Activated CD8-positive, alpha-beta memory T cell treated with anti-CD3 and anti-CD28 coated beads, Interleukin-2, amount 10 ng/mL, durations not matched to agents 7 days and 5 days (primary cell): Measurements from ENCODE around the gene LRSAM1. TPM values are rescaled to one million over a fixed set of nuclear protein-coding genes. Genes with fewer than 3 reads are reported as not detected.
A peak's percentile ranks its signal among the peaks of the same experiment; 100 is the strongest.

Source experiments
- ATAC-seq: fragments of 150-1000 bp; cut with Tn5 transposase; one replicate; pipeline ENCODE4 v1.10.0; 2021; ENCODE audit warnings: moderate library complexity
- CTCF ChIA-PET: fragments of 350-600 bp; sonication (Branson Sonifier 250); formaldehyde crosslinking; loops from one replicate; lab custom pipeline; 2021; ENCODE audit warnings: antibody characterized with exemption; lab: Charles Lee
- DNase-seq: peaks from one replicate; pipeline ENCODE4 v3.0.0-alpha.2; 2020
- H3K27ac Mint-ChIP-seq: one replicate; pipeline ENCODE4 v1.8.0; 2021; ENCODE audit warnings: mild to moderate bottlenecking, mixed read lengths
- H3K27me3 Mint-ChIP-seq: one replicate; pipeline ENCODE4 v1.8.0; 2021; ENCODE audit warnings: mixed read lengths
- H3K36me3 Mint-ChIP-seq: one replicate; pipeline ENCODE4 v1.8.0; 2021; ENCODE audit warnings: mild to moderate bottlenecking, mixed read lengths
- H3K4me1 Mint-ChIP-seq: one replicate; pipeline ENCODE4 v1.8.0; 2021; ENCODE audit warnings: mixed read lengths
- H3K4me3 Mint-ChIP-seq: one replicate; pipeline ENCODE4 v1.8.0; 2021; ENCODE audit warnings: mild to moderate bottlenecking, moderate library complexity, mixed read lengths
- H3K9me3 Mint-ChIP-seq: one replicate; pipeline ENCODE4 v1.8.0; 2022; ENCODE audit warnings: low read depth, mixed read lengths
- total RNA-seq, 2 experiments: library from RNA; stranded (reverse); gene quantifications; one replicate each; pipeline ENCODE4 v1.2.3, GENCODE V29; 2021

Gene LRSAM1
- total RNA-seq, 2 experiments from 2014 or later, result 25.5 to 27.7 TPM

DNA sequence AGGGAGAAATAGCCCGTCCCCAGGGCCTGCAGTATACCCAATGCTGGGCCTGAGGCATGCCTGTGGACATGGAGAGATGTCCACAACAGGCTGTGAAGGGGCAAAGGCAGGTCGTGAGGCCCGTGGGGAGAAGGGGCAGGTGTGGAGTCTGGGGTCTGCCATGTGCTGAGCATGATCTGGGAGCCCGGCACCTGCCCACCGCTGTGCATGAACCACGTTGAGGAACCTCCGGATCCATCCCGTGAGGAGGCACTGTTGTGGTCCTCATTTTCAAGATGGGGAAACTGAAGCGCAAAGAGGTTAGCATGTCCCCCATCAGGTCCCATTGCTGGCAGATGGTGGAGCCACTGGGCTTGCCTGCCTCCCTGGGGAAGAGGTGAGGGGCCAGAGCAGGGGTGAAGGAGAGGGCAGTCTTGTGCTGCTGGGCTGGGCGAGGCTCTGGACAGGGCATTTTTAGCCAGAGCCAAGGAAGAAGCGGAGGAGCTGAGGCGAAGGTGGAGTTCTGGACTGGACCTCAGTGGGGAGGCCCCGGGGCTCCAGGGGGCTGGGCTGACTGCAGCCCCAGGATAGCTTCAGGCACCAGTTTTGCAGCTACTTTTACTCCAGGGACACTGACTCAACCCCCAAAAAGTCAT lies 46.5 kb downstream of the LRSAM1 start:
- no peak for DNase-seq
- H3K4me1 Mint-ChIP-seq, result peaks cover 6% of the 10 kb centered on the region
- no peak overlapping the region for H3K27ac Mint-ChIP-seq
- H3K27me3 Mint-ChIP-seq, result no peaks in the 10 kb centered on the region
- no peaks in the 10 kb centered on the region for H3K9me3 Mint-ChIP-seq
- H3K4me3 Mint-ChIP-seq, result no peak overlapping the region
- CTCF ChIA-PET, result interaction anchor here (1.5 kb wide), 1 partner anchor 28 kb away, joined by 4 read pairs; no protein-coding TSS in a partner anchor
- no peaks in the 10 kb centered on the region for H3K36me3 Mint-ChIP-seq
- no peak for ATAC-seq

DNA sequence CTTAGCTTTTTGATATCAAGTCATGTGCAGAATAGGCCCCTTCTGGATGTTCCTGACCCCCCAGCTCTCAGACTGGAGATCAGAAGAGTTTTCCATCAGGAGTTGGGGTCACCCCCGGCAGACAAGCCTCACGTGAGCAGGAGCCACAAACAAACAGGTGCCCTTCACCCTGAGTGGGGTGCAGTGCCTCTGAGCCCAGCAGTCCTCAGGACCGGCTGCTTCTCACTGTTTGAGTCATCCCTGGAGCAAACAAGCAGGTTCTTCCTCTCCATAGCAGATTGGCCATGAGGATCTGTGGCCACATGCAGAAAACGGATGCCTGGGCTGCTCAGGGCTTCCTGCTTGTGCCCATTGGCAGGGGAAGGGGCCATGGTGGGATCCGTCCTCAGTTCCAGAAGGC lies 47.0 kb downstream of the LRSAM1 start:
- DNase-seq (no peak), ATAC-seq (no peak)
- H3K4me1 Mint-ChIP-seq, result peaks cover 6% of the 10 kb centered on the region
- H3K4me3 Mint-ChIP-seq, result no peak overlapping the region
- H3K9me3 Mint-ChIP-seq, result no peaks in the 10 kb centered on the region
- no peak overlapping the region for H3K27ac Mint-ChIP-seq
- H3K36me3 Mint-ChIP-seq, result no peaks in the 10 kb centered on the region
- H3K27me3 Mint-ChIP-seq, result no peaks in the 10 kb centered on the region
- CTCF ChIA-PET, result interaction anchor here (1.5 kb wide), 1 partner anchor 28 kb away, joined by 4 read pairs; no protein-coding TSS in a partner anchor

DNA sequence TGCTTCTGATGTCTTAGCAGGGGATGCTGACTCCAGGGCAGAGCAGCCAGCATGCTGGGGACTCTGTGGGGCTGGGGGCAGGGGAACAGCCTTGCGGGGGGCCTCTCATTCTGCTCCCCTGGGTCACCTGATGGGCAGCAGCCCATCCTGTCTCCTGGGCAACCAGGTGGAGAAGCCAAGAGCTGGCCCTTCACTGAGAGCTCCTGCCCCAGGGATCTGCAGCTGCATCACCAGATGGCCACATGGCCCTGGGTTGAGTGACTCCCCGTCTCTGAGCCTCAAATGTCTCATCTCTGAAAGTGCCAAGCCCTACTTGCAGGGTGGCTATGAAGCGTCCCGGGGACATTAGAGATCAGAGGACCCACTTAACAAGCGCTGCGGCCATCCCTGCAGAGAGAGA lies 49.1 kb downstream of the LRSAM1 start:
- H3K27me3 Mint-ChIP-seq, result no peaks in the 10 kb centered on the region
- no peak overlapping the region for H3K4me3 Mint-ChIP-seq
- CTCF ChIA-PET, result interaction anchor here (1.2 kb wide), 1 partner anchor 234 kb away, joined by 5 read pairs; the partner anchor contains the start of gene TOR2A
- H3K27ac Mint-ChIP-seq, result no peak overlapping the region
- no peaks in the 10 kb centered on the region for H3K36me3 Mint-ChIP-seq
- ATAC-seq (no peak), DNase-seq (no peak)
- H3K9me3 Mint-ChIP-seq, result no peaks in the 10 kb centered on the region
- H3K4me1 Mint-ChIP-seq, result peaks cover 7% of the 10 kb centered on the region

DNA sequence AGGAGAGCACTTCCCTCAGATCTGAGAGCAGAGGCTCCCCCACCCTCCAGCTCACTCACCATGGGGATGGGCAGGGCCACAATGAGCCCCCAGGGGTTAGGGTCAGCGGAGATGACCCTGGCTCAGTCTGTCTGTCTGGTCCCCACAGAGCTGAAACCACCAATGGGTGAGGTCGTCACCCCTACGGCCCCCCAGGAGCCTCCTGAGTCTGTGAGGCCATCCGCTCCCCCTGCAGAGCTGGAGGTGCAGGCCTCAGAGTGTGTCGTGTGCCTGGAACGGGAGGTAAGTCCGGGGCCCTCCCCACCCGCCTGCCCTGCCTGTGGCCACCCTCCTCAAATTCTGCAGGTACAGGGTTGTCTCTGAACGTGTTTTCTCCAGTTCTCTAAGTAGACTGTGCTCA lies 49.6 kb downstream of the LRSAM1 start:
- Mint-ChIP-seq H3K4me3 (no peak overlapping the region), H3K27ac (no peak overlapping the region), H3K4me1 (peaks cover 5% of the 10 kb centered on the region), H3K9me3 (no peaks in the 10 kb centered on the region), H3K36me3 (no peaks in the 10 kb centered on the region), H3K27me3 (no peaks in the 10 kb centered on the region)
- ATAC-seq (no peak), DNase-seq (no peak)
- CTCF ChIA-PET, result interaction anchor here (1.2 kb wide), 1 partner anchor 234 kb away, joined by 5 read pairs; the partner anchor contains the start of gene TOR2A

DNA sequence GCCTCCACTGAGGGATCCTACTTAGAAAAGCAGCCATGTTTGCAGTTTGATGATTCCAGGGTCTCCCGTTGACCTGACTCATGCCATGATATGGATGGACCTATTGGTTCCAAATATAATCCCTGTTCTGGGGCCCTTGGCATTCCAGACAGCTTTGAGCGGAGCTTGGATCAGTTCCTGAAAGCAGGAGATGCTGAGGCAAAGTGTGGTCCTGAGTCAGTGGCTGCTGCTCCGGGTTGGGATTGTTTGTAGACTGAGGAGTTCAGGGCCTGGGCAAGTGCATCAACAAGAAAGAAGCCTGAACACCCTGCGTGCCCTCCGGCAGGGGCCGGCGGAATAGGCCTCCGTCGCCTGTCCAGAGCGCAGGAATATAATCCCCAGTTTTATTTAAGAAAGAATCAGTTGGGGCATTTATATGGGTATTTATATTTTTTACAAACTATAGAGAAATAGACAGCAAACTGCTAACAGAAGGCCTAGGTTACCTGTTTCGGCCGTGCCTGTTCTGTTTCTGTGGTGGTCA lies 50.6 kb downstream of the LRSAM1 start:
- Mint-ChIP-seq H3K27me3 (no peaks in the 10 kb centered on the region), H3K4me1 (peaks cover 3% of the 10 kb centered on the region), H3K27ac (no peak overlapping the region), H3K4me3 (no peak overlapping the region), H3K9me3 (no peaks in the 10 kb centered on the region), H3K36me3 (no peaks in the 10 kb centered on the region)
- CTCF ChIA-PET, result interaction anchor here (4.1 kb wide), 1 partner anchor 84 kb away, joined by 93 read pairs; no protein-coding TSS in a partner anchor
- no peak for DNase-seq
- no peak for ATAC-seq

DNA sequence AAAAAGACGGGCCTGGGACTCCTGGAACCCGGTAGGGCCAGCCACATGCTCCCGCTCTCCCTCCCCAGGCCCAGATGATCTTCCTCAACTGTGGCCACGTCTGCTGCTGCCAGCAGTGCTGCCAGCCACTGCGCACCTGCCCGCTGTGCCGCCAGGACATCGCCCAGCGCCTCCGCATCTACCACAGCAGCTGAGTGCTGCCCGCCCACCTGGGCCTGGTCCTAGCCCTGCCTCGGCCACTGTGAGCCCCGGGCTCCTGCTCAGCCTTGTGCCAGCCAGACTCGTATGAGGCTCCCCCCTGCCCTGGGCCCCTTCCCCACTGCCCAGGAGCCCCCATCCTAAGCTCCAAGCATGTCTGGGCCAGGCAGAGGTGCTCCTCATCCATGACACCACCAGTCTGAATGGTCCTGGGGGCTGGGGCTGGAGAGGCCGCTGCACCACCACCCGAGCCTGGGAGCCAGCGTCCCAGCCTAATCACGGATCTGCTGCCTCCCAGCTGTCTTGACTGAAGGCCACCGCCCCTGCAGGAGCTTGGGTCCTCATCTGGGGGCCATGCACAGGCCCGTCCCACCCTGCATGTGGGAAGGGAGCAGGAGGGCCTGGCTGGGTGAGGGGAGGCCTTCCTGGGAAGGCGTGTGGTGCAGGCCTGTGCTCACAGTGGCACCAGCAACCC lies 51.5 kb downstream of the LRSAM1 start:
- CTCF ChIA-PET, result interaction anchor here (0.7 to 4.1 kb wide), 11 partner anchors 9 to 231 kb away, joined by 3 to 93 read pairs (median 4); partner anchors contain the start of genes SLC2A8, STXBP1 and TOR2A
- no peaks in the 10 kb centered on the region for H3K9me3 Mint-ChIP-seq
- H3K4me1 Mint-ChIP-seq, result peaks cover 6% of the 10 kb centered on the region
- H3K27ac Mint-ChIP-seq, result no peak overlapping the region
- no peak overlapping the region for H3K4me3 Mint-ChIP-seq
- DNase-seq (no peak), ATAC-seq (no peak)
- H3K36me3 Mint-ChIP-seq, result no peaks in the 10 kb centered on the region
- H3K27me3 Mint-ChIP-seq, result no peaks in the 10 kb centered on the region

DNA sequence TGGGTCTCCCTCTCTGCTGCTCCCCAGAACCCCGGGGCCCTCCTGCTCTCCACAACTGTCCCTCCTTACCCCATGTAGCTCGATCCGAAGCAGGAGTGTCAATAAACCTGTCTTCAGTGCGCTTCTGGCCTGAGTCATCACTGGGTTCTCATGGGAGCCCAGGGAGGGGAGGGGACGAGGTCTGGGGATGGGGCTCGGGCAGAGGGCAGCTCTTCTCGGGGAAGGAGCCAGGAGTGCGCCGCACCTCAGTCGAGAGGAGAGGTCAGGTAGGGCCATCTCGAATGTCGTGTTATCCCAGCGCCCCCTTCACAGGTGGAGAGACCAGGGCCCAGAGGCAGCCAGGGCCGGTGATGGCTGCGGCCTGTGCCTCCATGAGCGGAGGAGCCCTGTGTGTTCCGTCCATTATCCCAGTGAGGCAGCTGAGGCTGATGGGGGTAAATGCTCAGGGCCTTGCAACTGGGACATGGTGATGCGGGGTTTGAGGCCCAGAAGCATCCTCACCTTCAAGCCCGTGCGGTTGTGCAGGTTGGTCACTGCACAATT lies 52.1 kb downstream of the LRSAM1 start:
- Mint-ChIP-seq H3K4me3 (no peak overlapping the region), H3K27ac (no peak overlapping the region)
- ATAC-seq, result no peak

DNA sequence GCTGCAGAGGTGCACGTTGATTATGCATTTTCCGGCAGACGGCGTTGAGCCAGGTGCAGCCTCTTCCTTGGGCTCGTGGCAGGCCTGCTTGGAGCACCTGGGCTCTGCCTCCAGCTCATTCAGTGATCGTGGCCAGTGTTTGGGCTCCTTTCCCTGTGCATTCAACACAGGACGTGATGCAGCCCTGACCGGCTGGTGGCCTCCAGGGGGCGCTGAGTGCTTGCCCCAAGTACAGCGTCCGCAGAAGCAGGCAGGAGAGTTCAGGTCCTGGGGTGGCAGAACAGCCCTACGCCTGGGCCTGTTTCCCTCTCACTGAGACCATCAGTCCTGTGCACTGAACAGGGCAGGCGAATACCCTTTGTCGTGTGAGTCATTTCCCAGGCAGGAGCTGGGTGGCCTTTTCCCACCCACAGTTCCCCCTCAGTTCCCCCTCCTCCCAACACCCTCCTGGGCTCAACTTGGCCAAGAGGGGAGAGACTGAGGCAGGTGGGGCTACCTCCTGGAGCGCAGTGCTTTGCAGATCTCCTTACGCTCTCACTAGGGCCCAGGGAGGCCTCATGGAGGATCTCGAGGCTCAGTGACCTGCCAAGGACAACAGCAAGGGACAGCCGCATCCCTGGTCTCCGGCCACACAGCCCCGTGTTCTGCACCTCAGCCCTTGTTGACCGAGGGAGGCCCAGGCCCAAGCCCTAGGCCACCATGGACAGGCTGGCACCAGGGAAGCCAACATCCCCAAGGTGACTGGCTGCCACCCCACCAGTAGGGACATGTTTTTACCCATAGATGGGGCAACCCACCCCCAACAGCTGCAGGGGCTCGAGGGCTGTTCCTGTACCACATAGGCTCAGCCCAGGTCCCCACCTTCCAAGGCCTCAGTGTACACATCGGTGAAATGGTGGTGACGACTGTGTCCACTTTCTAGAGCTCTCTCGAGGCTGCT lies 52.9 kb downstream of the LRSAM1 start:
- H3K4me1 Mint-ChIP-seq, result peaks cover 6% of the 10 kb centered on the region
- ATAC-seq (peak; percentile 93), DNase-seq (peak; percentile 88)
- H3K4me3 Mint-ChIP-seq, result no peak overlapping the region
- CTCF ChIA-PET, result interaction anchor here (0.6 to 4.1 kb wide), 31 partner anchors 8 to 433 kb away, joined by 3 to 93 read pairs (median 3); partner anchors contain the start of genes STXBP1 and TOR2A
- H3K36me3 Mint-ChIP-seq, result peaks cover 3% of the 10 kb centered on the region
- no peak overlapping the region for H3K27ac Mint-ChIP-seq
- no peaks in the 10 kb centered on the region for H3K27me3 Mint-ChIP-seq
- no peaks in the 10 kb centered on the region for H3K9me3 Mint-ChIP-seq

More for the DNA sequence above, 52.1 kb downstream of the LRSAM1 start:
- Mint-ChIP-seq H3K4me1 (peaks cover 6% of the 10 kb centered on the region), H3K36me3 (no peaks in the 10 kb centered on the region), H3K9me3 (no peaks in the 10 kb centered on the region), H3K27me3 (no peaks in the 10 kb centered on the region)
- CTCF ChIA-PET, result interaction anchor here (0.7 to 4.1 kb wide), 19 partner anchors 8 to 231 kb away, joined by 3 to 93 read pairs (median 4); partner anchors contain the start of genes SLC2A8, STXBP1 and TOR2A
- DNase-seq, result no peak

DNA sequence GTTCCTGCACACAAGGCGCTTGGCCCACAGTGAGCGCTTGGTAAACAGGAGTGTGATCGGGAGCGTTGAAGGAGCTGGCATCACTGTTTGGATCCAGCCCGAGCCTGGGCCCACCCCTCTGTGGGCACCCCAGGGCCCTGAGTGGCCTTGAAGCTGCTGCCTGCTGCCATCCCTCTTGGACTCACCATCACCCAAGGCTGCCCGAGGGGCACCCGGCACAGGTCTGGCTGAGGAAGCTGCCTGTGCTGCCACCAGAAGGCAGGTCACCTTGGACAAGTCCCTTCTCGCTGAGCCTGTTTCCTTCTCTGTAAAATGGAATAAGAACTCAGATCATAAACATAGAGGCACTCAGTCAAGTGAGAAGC lies 53.6 kb downstream of the LRSAM1 start:
- CTCF ChIA-PET, result interaction anchor here (0.6 to 4.1 kb wide), 15 partner anchors 9 to 234 kb away, joined by 3 to 93 read pairs (median 4); partner anchors contain the start of genes STXBP1 and TOR2A
- Mint-ChIP-seq H3K36me3 (peaks cover 3% of the 10 kb centered on the region), H3K27ac (no peak overlapping the region), H3K27me3 (no peaks in the 10 kb centered on the region), H3K4me3 (no peak overlapping the region), H3K9me3 (no peaks in the 10 kb centered on the region), H3K4me1 (peaks cover 6% of the 10 kb centered on the region)
- ATAC-seq (no peak), DNase-seq (no peak)

DNA sequence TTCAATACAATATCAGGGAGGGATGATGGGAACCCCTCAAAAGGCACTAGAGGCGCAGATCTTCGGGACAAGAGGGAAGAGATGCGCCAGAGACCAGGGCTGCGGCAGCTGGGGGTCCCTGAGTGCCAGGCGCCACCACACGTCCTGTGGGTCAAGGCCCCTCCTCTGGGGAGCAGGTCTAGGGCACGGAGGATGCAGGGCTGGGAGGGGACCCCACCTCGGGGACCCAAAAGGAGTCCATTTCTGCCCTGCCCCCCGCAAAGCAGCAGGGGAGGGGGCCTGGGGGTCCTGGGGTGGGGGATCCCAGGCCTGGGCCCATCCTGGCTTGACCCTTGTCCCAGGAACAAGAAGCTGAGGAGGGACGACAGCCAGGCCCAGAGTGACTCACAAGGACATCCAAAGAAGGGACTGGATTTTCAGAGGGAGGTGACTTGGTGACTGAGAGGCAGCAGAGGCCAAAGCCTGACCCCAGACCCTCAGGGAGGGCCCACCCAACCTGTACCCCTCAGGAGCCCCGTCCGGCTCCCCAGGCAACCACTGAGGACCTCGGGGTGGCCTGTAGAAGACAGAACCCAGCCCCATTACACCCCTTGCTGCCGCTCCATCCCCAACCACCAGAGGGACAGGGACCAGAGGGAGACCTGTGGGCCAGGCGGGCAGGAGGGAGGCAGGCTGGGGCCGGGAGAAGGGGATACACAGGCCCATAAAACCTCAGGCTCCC lies 54.2 kb downstream of the LRSAM1 start:
- Mint-ChIP-seq H3K4me3 (no peak overlapping the region), H3K27me3 (no peaks in the 10 kb centered on the region), H3K27ac (no peak overlapping the region), H3K36me3 (peaks cover 3% of the 10 kb centered on the region), H3K9me3 (no peaks in the 10 kb centered on the region), H3K4me1 (peaks cover 6% of the 10 kb centered on the region)
- ATAC-seq, result peak; percentile 44
- peak; percentile 57 for DNase-seq
- CTCF ChIA-PET, result interaction anchor here (1.2 to 4.1 kb wide), 8 partner anchors 10 to 229 kb away, joined by 3 to 93 read pairs (median 6); partner anchors contain the start of gene TOR2A

DNA sequence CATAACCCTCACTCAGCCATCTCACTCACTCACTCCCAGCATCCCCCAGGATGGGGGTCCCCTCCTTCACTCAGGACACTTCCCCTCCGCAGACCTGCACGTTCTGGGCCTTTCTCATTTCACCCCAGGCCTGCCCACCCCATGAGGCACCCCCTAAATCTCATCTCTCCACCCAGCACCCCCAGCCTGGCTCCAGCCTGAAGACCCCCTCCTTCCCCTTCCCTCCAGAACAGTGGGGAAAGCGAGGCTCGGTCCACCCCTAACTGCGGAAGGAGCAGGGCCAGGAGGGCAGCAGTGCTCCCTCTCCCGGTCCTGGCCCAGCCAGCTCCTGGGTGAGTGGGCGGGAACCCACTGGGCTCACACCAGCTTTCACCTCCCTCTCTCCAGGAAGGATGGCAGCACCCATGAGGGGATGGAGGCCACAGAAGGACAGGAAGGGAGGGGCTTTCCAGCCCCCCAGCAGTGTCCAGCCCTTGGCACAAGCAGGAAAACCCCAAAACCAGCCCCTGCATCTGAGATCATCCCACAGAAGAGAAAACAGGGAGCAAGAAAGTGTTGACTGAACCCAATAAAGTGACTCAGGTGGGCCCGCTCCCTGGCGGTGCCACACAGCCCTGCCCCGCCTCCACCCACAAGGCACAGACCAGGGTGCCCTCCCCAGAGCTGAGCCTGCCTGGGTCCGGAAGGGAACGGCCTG lies 55.0 kb downstream of the LRSAM1 start:
- Mint-ChIP-seq H3K27ac (peak overlapping the region; percentile 52), H3K36me3 (peaks cover 3% of the 10 kb centered on the region), H3K9me3 (no peaks in the 10 kb centered on the region), H3K4me3 (no peak overlapping the region), H3K27me3 (no peaks in the 10 kb centered on the region), H3K4me1 (peaks cover 6% of the 10 kb centered on the region)
- ATAC-seq, result no peak
- CTCF ChIA-PET, result interaction anchor here (3.0 to 4.1 kb wide), 2 partner anchors 79 to 80 kb away, joined by 13 to 93 read pairs; no protein-coding TSS in a partner anchor
- DNase-seq, result no peak
